ENCODE measurements around the gene SLC32A1.

The SLC32A1 gene

GRCh38 chr20:38725931-38726803 lies 1.9 kb downstream of the SLC32A1 start:
- no peak for DNase-seq (ENCODE audit: low spot score)

GRCh38 chr20:38726804-38727606 lies 2.7 kb downstream of the SLC32A1 start:
- no peak for DNase-seq (ENCODE audit: low spot score)

GRCh38 chr20:38727607-38728190 lies 3.4 kb downstream of the SLC32A1 start:
- no peak for DNase-seq (ENCODE audit: low spot score)

GRCh38 chr20:38728191-38728781 lies 4.0 kb downstream of the SLC32A1 start:
- no peak for DNase-seq (ENCODE audit: low spot score)

GRCh38 chr20:38728911-38729642 lies 4.8 kb downstream of the SLC32A1 start:
- DNase-seq (ENCODE audit: low spot score), result no peak

- DNase-seq (ENCODE audit: low spot score), result no peak
These were observed 5.5 kb downstream of the SLC32A1 start for GRCh38 chr20:38729767-38730166.

GRCh38 chr20:38730167-38730988 lies 6.1 kb downstream of the SLC32A1 start:
- DNase-seq (ENCODE audit: low spot score), result no peak

GRCh38 chr20:38730989-38731737 lies 6.9 kb downstream of the SLC32A1 start:
- DNase-seq (ENCODE audit: low spot score), result no peak

- no peak for DNase-seq (ENCODE audit: low spot score)
These were observed 7.4 kb downstream of the SLC32A1 start for GRCh38 chr20:38731738-38732113.

- DNase-seq (ENCODE audit: low spot score), result no peak
These were observed 8.7 kb downstream of the SLC32A1 start for GRCh38 chr20:38732981-38733380.

GRCh38 chr20:38735172-38735571 lies 10.9 kb downstream of the SLC32A1 start:
- no peak for DNase-seq (ENCODE audit: low spot score)

GRCh38 chr20:38737887-38738286 lies 13.6 kb downstream of the SLC32A1 start:
- DNase-seq (ENCODE audit: low spot score), result no peak

GRCh38 chr20:38745757-38746156 lies 21.5 kb downstream of the SLC32A1 start:
- DNase-seq (ENCODE audit: low spot score), result no peak

- DNase-seq (ENCODE audit: low spot score), result no peak
These were observed 23.3 kb downstream of the SLC32A1 start for GRCh38 chr20:38747495-38748096.

- peak; percentile 88 for DNase-seq (ENCODE audit: low spot score)
These were observed 24.0 kb downstream of the SLC32A1 start, which contains the start of gene ACTR5 for GRCh38 chr20:38748097-38748860. Gene ACTR5 (plus strand): TSS chr20:38748460. CDS start chr20:38748479, 19 bp downstream.

- DNase-seq (ENCODE audit: low spot score), result no peak
These were observed 24.5 kb downstream of the SLC32A1 start for GRCh38 chr20:38748861-38749149.

- no peak for DNase-seq (ENCODE audit: low spot score)
These were observed 27.2 kb downstream of the SLC32A1 start for GRCh38 chr20:38751360-38751976.

GRCh38 chr20:38752029-38752428 lies 27.7 kb downstream of the SLC32A1 start:
- no peak for DNase-seq (ENCODE audit: low spot score)

Measured in putamen (tissue), 1 donor.